HG02973 (cell line): ENCODE measurements around the gene SOX5.
"Not testable (repeated sequence)": the region's sequence is repeated elsewhere in the genome, so short reads cannot be mapped to it uniquely, and the experiment has no call there.

Source experiments
- ATAC-seq: cut with Tn5 transposase; IDR thresholded peaks from one replicate; pipeline ENCODE4 v1.9.1; 2021; ENCODE audit warnings: moderate library complexity; ENCODE audit not compliant: unreplicated experiment

SOX5 gene

DNA sequence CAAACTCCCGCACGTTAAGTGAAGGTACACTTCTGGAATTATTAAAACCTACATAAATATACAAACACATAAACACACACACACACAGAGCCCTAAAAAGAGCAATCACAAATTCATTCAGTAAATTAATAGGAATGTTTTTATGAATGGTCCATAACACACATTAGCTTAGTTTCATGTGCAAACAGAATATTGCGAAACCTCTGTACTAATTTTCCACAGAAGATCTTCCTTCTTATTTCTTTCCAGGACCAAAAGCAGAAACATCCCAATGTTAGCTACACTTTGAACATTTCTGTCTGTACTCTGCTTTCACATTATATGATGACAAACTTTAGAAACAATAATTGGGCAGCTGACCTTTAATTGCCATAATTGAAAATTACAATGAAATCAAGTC is 101.6 kb downstream of the SOX5 start:
- no peak for ATAC-seq

GRCh38 chr12:23843958-23844357 is 105.5 kb downstream of the SOX5 start:
- no peak for ATAC-seq

DNA sequence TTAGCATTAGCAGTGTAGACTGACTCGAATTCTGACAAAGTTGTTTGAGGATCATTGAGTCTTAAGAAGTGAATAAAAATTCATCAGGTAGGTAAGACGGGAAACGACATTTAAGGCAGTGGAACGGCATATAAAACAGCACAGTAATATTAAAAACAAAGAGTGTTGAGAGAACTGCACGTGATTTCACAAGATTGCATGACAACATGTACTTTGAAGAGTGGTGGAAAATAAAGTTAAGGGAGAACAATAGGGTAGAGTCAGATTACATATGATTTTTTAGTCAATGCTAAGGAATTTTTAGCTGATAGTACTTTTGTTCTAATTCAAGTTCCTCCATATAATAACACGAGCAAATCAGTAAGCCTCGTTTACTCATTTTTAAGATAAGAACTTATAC is 115.4 kb downstream of the SOX5 start:
- no peak for ATAC-seq

GRCh38 chr12:23831739-23832138 is 117.7 kb downstream of the SOX5 start:
- ATAC-seq = no peak

- ATAC-seq = no peak
These were observed 119.3 kb downstream of the SOX5 start for GRCh38 chr12:23830210-23830609.

DNA sequence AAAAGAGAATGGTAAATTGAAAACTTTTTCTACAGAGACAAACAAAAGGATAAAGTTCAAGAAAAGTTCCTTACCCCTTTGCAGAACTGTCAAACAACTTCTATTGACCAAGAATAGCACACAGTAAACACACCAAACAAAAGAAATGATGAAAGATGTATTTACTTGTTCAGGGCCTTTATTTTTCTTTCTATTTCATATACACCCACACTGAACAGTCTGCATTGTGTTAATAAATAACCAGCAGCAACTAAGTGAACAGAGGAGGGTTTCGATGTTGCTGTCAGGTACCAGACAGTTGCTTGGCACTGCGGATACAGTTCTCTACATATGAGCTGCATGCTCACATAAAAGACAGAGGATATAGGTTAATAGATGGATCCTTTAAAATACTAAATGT is 122.1 kb downstream of the SOX5 start:
- ATAC-seq = no peak

DNA sequence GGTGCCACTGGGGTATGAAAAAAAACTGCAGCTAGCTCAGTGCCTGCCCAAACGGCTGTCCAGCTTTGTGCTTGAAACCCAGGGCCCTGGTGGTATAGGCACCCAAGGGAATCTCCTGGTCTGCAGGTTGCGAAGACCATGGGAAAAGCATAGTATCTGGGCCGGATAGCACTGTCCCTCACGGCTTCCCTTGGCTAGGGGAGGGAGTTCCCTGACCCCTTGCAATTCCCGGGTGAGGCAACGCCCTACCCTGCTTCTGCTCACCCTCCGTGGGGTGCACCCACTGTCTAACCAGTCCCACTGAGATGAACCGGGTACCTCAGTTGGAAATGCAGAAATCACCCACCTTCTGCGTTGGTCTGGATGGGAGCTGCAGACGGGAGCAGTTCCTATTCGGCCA is 124.3 kb downstream of the SOX5 start:
- ATAC-seq = not testable (repeated sequence)

GRCh38 chr12:23824358-23824757 is 125.1 kb downstream of the SOX5 start:
- no peak for ATAC-seq

DNA sequence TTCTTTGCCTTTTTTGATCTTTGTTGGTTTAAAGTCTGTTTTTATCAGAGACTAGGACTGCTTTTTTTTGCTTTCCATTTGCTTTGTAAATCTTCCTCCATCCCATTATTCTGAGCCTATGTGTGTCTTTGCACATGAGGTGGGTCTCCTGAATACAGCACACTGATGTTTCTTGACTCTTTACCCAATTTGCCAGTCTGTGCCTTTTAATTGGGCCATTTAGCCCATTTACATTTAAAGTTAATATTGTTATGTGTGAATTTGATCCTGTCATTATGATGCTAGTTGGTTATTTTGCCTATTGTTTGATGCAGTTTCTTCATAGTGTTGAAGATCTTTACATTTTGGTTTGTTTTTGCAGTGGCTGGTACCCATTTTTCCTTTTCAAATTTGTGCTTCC is 126.6 kb downstream of the SOX5 start:
- ATAC-seq = not testable (repeated sequence)

GRCh38 chr12:23817345-23817744 is 132.1 kb downstream of the SOX5 start:
- no peak for ATAC-seq

DNA sequence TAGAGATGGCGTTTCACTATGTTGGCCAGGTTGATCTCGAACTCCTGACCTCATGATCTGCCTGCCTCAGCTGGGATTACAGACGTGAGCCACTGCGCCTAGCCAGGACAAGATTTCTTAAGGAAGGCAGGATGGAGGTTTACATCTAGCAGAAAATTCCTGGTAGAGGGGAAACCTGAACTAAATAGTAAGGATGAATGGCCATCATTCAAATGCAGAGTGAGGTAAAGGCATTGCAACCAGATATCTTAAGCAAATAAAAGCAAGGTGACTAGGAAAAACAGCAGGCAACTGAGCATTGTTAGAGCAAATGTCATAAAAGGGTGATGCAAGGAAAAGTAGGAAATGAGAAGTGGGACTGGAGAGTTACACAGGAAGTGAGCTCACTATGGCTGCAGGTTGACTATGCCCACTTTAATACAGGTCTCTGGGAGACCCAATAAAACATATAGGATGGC is 133.0 kb downstream of the SOX5 start:
- no peak for ATAC-seq

DNA sequence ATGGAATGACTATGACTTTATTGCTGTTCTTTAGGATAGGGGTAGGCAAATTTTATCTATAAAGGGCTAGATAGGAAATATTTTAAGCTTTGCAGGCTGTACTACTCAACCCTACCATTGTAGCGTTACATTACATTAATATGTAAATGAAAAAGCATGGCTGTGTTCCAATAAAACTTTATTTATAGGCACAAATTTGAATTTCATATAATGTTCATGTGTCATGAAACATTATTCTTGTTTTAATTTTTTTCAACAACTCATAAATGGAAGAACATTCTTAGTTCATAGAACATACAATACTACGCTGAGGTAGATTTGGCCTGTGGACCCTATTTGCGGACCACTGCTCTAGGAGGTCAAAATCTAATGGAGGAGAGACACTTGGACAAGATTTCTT is 133.7 kb downstream of the SOX5 start:
- ATAC-seq = no peak

GRCh38 chr12:23813206-23813605 is 136.3 kb downstream of the SOX5 start:
- no peak for ATAC-seq

GRCh38 chr12:23810329-23810902 is 139.1 kb downstream of the SOX5 start:
- ATAC-seq = no peak

GRCh38 chr12:23803540-23803939 is 145.9 kb downstream of the SOX5 start:
- ATAC-seq = no peak

DNA sequence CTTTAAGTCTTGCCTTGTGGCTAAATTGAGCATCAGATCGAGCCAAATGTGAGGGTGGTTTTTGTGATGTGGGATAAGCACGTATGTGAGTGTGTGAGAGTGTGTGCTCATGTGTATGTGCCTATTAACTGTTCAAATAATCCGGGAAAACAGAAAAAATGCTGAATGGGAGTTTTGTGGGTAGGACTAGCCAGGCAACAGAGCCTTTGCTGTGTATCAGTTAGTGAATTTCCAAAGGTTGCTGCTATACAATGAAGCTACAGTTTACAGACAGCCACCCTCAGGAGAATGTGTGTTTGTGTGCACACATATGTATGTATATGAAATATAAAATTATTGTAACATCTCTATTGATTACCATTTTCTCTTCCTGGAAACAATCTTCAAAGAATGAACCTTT is 154.0 kb downstream of the SOX5 start:
- no peak for ATAC-seq

DNA sequence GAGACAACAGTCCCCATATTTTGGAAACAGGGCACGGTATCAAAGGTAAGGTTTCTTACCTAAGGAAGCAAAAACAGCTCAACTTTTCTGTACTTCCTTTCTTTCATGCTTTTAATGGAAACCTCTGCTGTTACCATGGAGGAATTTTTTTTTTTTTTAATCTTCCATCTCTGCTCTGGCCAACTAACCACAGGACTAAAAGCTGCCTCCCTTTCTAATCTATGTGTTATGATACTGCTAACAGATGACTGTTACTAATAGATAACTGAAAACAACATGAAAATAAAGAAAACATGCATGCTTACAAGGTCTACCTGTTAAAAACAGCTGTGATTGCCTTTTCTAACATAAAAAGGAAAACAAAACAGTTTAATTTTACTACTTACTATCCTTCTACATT is 168.4 kb downstream of the SOX5 start:
- ATAC-seq = no peak

DNA sequence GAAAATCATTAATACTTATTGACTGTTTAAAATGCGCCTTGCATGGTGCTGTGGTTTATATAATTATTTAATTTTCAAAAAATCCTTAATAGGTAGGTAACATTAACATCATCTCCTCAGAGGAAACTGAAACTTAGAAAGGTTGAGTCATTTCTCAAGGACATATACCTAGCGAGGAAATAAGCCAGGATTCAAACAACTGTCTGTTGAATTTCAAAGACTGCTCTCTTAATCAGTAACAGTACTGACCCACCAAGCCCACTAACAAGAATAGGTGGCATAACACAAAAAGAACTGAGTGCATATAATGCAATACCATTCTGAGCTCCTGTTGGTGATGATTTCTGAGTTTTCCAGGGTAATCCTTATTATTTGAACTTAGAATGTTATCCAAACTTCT is 174.3 kb downstream of the SOX5 start:
- no peak for ATAC-seq

DNA sequence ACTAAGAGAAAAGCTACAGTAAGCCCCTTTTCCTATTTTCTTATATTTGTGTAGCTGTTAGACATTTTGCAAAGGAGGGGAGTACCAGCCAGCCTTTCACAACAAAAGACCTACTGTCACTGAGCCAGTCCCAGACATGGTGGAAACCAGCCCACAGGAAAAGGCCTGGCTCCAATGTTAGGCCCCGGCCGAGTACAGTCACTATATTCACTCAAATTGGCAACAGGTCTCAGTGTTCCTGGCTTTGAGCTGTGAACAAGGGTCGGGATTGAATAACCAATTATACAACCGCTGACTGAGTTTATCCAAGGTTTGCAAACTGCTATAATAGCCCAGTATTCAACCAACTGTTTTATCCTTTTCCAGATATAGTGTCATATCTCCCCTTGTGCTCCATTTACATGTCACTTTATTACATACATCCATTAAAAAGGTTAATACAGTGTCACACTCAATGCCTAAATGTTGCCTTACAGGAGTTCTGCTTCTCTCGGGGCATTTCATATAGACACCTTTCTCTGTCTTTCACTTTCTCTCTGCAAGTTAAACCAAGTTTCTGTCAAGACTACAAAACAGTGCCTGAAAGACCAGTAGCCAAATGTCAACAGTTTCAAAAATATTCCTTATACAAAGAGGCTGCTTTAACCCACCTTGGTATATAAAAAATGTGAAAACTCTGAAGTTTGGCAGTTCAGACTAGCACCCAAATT is 178.1 kb downstream of the SOX5 start:
- ATAC-seq = no peak

- no peak for ATAC-seq
These were observed 179.1 kb downstream of the SOX5 start for GRCh38 chr12:23770202-23770938.

- ATAC-seq = no peak
These were observed 181.6 kb downstream of the SOX5 start for GRCh38 chr12:23767834-23768233.

GRCh38 chr12:23763724-23764123 is 185.7 kb downstream of the SOX5 start:
- no peak for ATAC-seq
